Measurements from ENCODE around the gene C15orf62.

C15orf62 gene

DNA sequence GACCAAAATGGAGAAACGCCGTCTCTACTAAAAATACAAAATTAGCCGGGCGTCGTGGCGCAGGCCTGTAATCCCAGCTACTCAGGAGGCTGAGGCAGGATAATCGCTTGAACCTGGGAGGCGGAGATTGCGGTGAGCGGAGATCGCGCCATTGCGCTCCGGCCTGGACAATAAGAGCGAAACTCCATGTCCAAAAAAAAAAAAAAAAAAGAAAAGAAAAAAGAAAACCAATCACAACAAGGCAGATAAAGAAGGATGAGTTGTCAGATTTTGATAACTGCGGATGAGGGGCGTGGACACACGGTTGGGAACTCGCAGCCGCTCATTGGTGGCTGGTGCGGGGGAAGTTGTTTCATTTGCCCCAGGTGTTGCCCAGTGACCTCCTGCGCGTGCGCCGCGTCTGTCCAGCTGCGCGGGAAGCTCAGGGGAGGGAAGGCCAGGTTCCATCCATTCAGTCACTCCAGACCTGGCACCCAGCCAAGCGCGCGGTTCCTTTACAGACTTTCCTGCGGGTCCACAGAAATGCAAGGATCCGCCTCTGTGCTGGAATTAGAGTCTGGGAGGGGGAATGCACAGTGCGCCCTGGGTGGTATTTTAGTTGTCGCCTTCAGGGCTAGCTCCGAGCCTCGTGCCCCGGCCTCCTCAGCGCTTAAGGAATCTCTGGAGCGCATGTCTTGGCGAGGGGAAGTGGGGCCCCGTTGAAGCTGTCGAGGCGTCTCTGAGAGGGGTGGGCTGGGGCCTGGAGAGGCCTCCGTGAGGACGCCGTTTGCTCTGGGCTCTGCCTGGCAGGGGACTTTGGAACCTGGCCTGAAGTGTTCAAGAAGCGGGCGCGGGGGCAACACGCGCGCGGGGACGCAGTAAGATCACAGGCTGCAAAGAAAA lies 6.6 kb upstream of the C15orf62 start:
- no peak for DNase-seq
- Mint-ChIP-seq H3K9me3 (no peaks in the 10 kb centered on the region), H3K27ac (peak overlapping the region; percentile 68), H3K36me3 (ENCODE audit: low read depth) (no peaks in the 10 kb centered on the region), H3K27me3 (ENCODE audit: low read depth, poor library complexity) (peaks cover 7% of the 10 kb centered on the region), H3K4me1 (peaks cover 51% of the 10 kb centered on the region), H3K4me3 (peak overlapping the region; percentile 85)
- TF ChIP-seq, protein P1, sequence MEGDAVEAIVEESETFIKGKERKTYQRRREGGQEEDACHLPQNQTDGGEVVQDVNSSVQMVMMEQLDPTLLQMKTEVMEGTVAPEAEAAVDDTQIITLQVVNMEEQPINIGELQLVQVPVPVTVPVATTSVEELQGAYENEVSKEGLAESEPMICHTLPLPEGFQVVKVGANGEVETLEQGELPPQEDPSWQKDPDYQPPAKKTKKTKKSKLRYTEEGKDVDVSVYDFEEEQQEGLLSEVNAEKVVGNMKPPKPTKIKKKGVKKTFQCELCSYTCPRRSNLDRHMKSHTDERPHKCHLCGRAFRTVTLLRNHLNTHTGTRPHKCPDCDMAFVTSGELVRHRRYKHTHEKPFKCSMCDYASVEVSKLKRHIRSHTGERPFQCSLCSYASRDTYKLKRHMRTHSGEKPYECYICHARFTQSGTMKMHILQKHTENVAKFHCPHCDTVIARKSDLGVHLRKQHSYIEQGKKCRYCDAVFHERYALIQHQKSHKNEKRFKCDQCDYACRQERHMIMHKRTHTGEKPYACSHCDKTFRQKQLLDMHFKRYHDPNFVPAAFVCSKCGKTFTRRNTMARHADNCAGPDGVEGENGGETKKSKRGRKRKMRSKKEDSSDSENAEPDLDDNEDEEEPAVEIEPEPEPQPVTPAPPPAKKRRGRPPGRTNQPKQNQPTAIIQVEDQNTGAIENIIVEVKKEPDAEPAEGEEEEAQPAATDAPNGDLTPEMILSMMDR (IDR thresholded peaks at IDR 0.05), result no peak

DNA sequence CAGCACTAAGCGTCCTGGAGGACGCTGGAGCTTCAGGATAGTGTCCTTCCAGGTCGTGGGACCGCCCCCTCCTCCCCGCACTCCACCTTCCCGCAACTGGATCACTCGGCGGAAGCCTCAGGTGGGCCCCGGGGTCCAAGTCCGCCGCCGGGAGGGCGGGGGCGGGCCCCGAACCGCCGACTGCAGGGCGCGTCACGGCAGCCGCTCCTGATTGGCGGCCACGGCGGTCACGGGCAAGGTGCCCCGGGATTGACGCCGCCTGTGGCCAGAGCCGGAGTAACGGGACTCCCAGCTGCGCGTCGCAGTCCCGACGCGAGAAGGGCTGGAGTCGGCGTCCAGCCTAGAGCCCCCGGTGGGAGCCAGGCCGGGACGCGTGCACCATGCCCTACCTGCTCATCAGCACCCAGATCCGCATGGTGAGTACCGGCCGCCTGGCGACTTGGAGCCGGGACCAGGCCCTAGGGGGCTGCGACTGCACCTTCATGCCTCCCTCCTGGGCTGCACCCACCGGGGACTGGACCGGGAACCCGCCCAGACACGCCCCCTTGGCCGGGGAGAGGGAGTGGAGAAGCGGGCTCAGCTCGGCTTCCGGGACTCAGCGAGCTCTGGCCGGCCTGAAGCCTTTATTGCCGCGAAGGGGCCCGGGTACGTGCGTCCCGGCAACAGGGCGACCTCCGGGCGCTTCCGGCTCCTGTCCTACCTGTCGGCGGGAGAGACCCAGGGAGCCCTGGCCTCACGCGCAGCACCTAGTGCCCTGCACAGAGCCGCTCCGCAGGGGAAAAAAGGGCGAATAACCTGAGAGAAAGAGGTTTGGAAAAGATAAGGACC lies 5.8 kb upstream of the C15orf62 start, which contains the start of gene GCHFR:
Gene GCHFR, plus strand, starts transcription at position 268 of the 828 bp plus-strand sequence. Its CDS starts 113 bp downstream, at position 381.
- DNase-seq, result peak; percentile 82
- peak within 1 kb of the TSS; percentile 85 for H3K4me3 Mint-ChIP-seq

DNA sequence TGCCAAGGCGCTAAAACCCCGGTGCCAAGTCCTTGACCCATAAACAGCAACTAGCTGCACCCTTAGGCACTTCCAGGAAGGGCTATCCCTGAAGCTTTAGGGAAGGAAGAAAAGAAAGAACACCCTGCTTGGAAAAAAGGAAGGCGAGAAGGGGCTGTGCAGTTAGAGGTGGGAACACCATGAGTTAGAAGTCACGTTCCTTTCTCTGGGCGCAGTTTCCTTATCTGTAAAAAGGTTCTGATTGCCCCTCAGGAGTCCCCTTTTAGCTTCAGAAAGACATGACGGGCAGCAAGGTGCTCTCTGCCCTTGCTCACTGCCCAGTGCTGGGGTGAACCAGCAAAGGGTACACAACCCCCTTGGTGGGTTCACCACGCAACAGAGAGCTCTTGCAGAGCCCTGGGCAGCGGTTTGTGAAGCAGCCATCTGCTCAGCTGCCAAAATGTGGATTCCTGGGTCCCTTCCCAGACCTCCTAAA lies 5.1 kb upstream of the C15orf62 start:
- DNase-seq, result no peak
- Mint-ChIP-seq H3K4me1 (peaks cover 59% of the 10 kb centered on the region), H3K27ac (no peak overlapping the region), H3K27me3 (ENCODE audit: low read depth, poor library complexity) (peaks cover 7% of the 10 kb centered on the region), H3K4me3 (peak overlapping the region; percentile 85), H3K36me3 (ENCODE audit: low read depth) (no peaks in the 10 kb centered on the region), H3K9me3 (no peaks in the 10 kb centered on the region)
- TF ChIP-seq, protein P1 (IDR thresholded peaks at IDR 0.05), result no peak

More for the DNA sequence above, 5.8 kb upstream of the C15orf62 start, which contains the start of gene GCHFR:
- Mint-ChIP-seq H3K27me3 (ENCODE audit: low read depth, poor library complexity) (peaks cover 7% of the 10 kb centered on the region), H3K4me1 (peaks cover 55% of the 10 kb centered on the region), H3K27ac (peak within 1 kb of the TSS; percentile 68), H3K9me3 (no peaks in the 10 kb centered on the region), H3K36me3 (ENCODE audit: low read depth) (no peaks in the 10 kb centered on the region)
- TF ChIP-seq, protein P1 (IDR thresholded peaks at IDR 0.05), result peak; percentile 40

DNA sequence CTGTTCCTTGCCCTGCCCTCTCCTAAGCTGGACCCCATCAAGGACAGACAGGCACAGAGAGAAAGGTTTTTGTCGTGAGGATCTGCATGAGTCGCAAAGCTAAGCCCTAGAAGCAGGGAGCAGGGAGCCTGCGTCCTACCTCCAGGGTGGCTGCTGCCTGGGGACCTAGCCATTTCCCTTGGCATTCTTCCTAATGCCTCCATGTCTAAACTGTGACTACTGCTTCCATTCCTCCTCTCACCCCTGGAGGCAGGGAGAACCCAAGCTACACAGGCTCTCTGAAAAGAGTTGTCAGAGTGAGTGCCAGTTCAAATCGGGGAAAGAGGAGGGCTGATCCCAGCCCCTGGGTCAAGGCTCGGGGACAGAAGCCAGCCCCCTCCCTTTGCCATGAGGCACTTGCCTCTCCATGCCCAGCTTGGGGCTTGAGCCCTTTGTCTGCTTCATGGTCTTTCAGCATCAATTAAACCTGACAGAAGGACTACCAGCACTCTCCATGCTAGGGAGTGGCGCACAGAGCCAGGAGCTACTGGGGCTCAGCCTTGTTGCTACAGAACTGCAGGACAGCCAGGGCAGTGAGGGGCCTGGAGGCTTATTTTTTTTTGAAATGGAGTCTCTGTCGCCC lies 3.5 kb upstream of the C15orf62 start:
- no peak overlapping the region for H3K4me3 Mint-ChIP-seq
- no peaks in the 10 kb centered on the region for H3K9me3 Mint-ChIP-seq
- peaks cover 7% of the 10 kb centered on the region for H3K27me3 Mint-ChIP-seq (ENCODE audit: low read depth, poor library complexity)
- H3K36me3 Mint-ChIP-seq (ENCODE audit: low read depth), result no peaks in the 10 kb centered on the region
- TF ChIP-seq, protein P1 (IDR thresholded peaks at IDR 0.05), result no peak
- H3K4me1 Mint-ChIP-seq, result peaks cover 54% of the 10 kb centered on the region
- H3K27ac Mint-ChIP-seq, result peak overlapping the region; percentile 45
- no peak for DNase-seq

DNA sequence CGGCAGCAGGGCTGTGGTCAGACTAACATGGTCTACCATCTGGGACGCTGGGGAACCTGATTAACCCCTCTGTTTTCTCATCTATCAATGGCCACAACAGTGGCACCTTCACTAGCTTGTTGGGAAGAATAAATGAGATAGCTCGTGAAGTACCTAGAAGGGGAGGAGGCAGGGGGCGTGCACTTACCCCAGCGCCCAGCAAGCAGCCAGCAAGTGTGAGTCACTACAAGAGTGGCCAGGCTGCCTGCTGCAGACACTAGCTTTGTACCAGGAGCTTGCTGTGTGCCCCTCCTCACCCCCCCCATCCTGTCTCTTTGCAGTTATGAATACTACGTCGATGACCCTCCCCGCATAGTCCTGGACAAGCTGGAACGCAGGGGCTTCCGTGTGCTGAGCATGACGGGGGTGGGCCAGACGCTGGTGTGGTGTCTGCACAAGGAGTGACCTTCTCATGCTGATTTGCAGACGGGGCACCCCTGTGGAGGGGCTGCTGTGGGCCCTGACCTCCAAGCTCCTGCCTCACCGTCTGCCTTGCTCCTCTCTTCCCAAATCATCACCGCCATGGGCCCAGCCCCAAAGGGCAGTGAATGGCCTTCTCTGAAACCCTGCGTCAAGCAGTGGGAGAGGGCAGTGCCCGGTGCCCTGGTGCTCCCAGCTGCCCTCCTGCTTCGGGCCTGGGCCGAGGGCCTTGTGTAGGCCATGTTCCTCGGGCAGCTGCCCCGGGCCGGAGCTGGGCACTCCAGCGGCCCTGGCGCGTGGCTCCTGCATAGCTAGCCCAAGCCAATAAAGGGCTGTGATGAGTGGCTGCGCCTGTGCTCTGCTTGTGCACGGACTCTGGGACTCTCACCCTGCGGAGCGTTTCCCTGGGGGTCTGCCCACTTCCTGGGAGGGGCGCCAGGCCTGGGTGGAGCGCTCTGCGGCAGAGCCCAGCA lies 2.6 kb upstream of the C15orf62 start:
- no peaks in the 10 kb centered on the region for H3K36me3 Mint-ChIP-seq (ENCODE audit: low read depth)
- TF ChIP-seq, protein P1 (IDR thresholded peaks at IDR 0.05), result no peak
- H3K27me3 Mint-ChIP-seq (ENCODE audit: low read depth, poor library complexity), result peaks cover 5% of the 10 kb centered on the region
- H3K27ac Mint-ChIP-seq, result no peak overlapping the region
- no peak for DNase-seq
- peaks cover 54% of the 10 kb centered on the region for H3K4me1 Mint-ChIP-seq
- H3K4me3 Mint-ChIP-seq, result no peak overlapping the region
- no peaks in the 10 kb centered on the region for H3K9me3 Mint-ChIP-seq
